ENCODE measurements around the gene XRCC3.

XRCC3 gene

GRCh38 chr14:103715052-103716000 is at the start of gene XRCC3, which contains the start of gene ZFYVE21:
TSS of gene XRCC3 (minus strand) at chr14:103715451. CDS start at chr14:103711087, 4,364 bp downstream.
TSS of gene ZFYVE21 (plus strand) at chr14:103715810. CDS start at chr14:103715842, 32 bp downstream.
- in situ Hi-C loops (cut with HindIII; ENCODE audit: low sequenced_read_pairs) = loop anchor here (5.0 kb wide), 2 partner anchors 38 to 78 kb away; no protein-coding TSS in a partner anchor

DNA sequence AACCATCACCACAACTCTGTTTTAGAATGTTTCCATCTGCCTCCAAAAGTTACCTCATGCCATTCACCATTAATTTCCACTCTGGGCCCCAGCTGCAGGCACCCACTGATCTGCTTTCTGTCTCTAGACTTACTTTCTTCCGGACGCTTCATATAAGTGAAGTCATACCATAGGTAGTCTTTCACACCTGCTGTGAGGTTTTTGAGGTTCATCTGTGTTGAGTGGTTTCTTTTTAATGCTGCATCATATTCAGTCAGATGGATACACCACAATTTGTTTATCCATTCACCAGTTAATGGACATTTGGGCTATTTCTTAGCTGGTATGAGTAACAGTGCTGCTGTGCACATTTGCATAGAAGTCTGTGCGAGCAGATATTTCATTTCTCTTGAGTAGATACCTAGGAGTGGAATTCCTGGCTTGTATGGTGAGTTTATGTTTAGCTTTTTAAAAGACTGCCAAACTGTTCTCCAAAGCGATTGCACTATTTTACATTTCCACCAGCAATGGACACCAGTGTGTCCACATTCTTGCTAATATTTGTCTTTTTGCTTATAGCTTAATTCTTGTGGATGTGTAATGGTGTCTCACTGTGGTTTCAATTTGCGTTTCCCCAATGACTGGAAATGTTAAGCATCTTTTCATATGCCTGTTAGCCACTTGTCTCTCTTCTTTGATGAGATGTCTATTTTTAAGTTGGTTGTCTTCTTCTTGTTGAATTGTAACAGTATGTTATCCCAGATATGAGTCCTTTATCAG is 48.7 kb upstream of the XRCC3 start:
- in situ Hi-C loops (cut with HindIII; ENCODE audit: low sequenced_read_pairs) = no loop called here

GRCh38 chr14:103762541-103762940 is 47.3 kb upstream of the XRCC3 start:
- in situ Hi-C loops (cut with HindIII; ENCODE audit: low sequenced_read_pairs) = no loop called here

GRCh38 chr14:103762036-103762435 is 46.8 kb upstream of the XRCC3 start:
- in situ Hi-C loops (cut with HindIII; ENCODE audit: low sequenced_read_pairs) = no loop called here

GRCh38 chr14:103758059-103758776 is 43.0 kb upstream of the XRCC3 start:
- in situ Hi-C loops (cut with HindIII; ENCODE audit: low sequenced_read_pairs) = no loop called here

DNA sequence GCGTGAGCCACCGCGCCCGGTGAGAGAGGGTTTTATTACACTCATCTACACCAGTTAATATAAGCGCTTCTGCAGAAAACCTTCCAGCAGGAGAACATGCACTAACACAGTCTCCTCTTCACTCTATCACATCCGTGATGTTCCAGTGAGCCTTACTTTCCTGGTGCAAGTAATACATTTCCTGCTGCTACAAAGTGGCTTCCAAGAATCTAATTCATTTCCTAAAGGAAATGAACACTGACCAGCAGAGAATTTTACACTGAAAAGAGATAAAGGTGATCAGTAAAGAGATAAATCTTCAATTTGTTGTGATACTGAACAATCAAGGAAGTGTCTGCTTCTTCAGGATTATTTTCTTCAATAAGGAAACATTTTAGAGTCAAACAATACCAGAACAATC is 39.8 kb upstream of the XRCC3 start:
- in situ Hi-C loops (cut with HindIII; ENCODE audit: low sequenced_read_pairs) = no loop called here

- in situ Hi-C loops (cut with HindIII; ENCODE audit: low sequenced_read_pairs) = no loop called here
Measured at GRCh38 chr14:103753774-103754173, 38.5 kb upstream of the XRCC3 start.

- in situ Hi-C loops (cut with HindIII; ENCODE audit: low sequenced_read_pairs) = no loop called here
Measured at GRCh38 chr14:103749860-103750259, 34.6 kb upstream of the XRCC3 start.

GRCh38 chr14:103749452-103749851 is 34.2 kb upstream of the XRCC3 start:
- in situ Hi-C loops (cut with HindIII; ENCODE audit: low sequenced_read_pairs) = no loop called here

DNA sequence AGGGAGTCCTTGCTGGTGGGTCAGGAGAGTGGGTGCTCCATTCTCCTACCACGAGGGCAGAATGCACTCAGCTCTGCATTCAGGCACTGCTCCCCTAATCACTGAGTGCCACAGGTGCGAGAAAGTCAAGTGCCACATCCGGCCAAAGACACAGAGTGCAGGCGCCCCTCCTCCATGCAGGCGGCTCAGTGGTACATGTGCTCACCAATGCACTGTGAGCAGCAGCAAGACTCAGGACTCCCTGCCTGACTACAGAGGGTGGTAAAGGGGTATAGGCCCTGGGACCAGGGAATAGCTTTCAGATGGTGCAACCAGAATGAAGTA is 33.2 kb upstream of the XRCC3 start:
- in situ Hi-C loops (cut with HindIII; ENCODE audit: low sequenced_read_pairs) = no loop called here

- in situ Hi-C loops (cut with HindIII; ENCODE audit: low sequenced_read_pairs) = no loop called here
Measured at GRCh38 chr14:103746701-103747100, 31.4 kb upstream of the XRCC3 start.

- in situ Hi-C loops (cut with HindIII; ENCODE audit: low sequenced_read_pairs) = no loop called here
Measured at GRCh38 chr14:103745424-103745823, 30.2 kb upstream of the XRCC3 start.

DNA sequence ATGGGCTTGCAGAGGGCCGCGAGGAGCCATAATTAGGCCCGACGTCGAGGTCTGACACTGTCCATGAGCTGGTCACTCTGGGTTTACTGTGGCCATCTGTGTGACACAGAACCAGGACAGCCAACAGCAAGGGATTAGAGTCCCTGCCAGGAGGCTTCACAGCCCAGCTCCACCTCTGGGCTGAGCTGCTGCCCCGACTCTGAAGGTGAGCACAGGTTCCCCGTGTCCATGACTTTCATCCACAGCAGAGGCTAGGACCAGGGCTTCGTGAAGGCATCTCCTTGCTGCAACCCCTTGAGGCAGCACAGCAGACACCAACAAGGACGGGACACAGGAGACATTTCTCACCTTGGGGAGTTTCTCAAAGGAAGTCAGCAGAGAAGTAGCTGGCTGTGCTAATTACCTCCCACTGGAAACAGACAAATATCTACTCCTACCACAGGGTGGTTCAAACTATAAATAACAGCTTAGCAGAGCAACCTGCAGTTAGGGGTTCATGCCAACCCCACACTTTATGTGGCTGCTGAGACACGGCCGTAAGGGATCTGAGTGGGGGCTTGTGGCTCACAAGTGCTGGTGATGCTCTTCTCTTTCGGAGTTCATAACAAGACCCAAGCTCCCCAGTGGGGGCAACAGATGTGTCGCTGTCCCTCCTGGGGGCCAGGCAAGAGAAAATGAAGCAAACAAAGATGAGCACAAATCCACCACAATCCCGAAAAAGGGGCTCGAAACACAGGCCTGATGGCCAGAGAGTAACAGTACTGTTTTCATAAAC is 29.6 kb upstream of the XRCC3 start:
- in situ Hi-C loops (cut with HindIII; ENCODE audit: low sequenced_read_pairs) = no loop called here

DNA sequence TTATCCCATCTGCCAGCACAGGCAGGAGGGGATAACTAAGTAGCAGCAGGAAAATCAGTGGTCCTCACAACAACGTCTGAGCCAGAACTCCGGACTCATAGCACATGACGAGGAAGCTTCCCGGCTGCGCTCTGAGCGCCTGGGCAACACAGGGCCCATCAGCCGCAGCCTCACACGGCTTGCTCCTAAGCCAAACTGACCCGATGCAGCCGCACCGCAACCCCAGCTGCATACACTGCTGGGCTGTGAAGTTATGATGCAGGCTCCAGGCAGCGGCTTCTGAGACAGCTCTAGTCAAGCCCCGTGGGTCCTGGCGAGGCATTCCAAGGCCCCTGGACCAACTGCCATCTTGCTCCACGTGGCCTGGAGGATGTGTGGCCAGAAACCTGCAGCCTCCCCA is 28.4 kb upstream of the XRCC3 start:
- in situ Hi-C loops (cut with HindIII; ENCODE audit: low sequenced_read_pairs) = no loop called here

DNA sequence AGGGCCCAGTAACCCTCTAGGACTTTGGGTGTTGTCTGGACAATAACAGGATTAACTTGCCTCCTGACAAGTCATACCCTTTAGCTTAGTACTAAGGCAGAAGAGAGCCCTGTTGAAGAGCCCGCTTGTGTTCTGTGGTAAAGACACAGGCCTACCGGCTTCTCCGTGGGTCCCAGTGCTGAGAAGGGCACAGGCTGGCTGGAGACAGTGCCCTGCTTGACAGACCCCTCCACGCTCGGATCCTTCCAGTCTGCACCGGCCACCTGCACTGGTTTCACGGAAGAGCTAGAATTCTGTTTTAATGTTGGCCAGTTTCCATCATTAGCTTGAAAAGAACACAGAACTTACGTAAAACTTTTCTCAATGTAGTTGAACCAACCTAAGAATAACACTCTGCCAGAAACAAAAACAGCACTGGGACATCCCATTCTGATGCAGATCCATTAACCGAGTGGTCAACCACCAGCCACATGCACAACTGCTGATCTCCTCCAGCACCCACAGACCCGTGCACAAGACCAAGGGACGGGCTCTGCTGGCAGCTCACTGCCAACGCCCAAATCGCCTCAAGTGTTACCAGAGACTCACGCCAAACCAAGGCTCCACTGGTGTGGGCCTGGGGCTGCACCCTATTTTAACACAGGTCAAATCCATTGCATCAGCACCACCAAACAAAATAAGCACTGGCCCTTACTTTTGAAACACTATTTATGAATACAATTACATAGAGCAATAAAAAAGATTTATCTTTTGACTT is 27.4 kb upstream of the XRCC3 start:
- in situ Hi-C loops (cut with HindIII; ENCODE audit: low sequenced_read_pairs) = no loop called here

DNA sequence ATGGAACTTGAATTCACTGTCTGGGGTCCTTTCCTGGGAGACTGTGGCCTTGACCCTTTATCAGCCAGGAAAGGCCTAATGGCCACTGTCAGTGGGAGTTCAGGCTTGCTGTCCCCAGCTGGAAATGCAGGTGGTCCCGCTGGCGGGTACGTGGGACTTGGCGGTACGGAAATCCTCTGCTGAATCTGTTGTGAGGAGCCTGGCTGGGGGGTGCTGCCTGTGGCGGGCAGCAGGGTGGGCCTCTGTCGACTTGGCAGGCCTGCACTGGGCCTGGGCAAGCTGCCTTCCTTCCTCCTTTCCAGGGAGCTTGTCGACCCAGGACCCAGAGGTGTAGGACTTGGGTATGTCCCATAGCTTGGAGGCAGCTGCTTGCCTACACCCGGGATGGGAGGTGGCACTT is 26.6 kb upstream of the XRCC3 start:
- in situ Hi-C loops (cut with HindIII; ENCODE audit: low sequenced_read_pairs) = no loop called here

DNA sequence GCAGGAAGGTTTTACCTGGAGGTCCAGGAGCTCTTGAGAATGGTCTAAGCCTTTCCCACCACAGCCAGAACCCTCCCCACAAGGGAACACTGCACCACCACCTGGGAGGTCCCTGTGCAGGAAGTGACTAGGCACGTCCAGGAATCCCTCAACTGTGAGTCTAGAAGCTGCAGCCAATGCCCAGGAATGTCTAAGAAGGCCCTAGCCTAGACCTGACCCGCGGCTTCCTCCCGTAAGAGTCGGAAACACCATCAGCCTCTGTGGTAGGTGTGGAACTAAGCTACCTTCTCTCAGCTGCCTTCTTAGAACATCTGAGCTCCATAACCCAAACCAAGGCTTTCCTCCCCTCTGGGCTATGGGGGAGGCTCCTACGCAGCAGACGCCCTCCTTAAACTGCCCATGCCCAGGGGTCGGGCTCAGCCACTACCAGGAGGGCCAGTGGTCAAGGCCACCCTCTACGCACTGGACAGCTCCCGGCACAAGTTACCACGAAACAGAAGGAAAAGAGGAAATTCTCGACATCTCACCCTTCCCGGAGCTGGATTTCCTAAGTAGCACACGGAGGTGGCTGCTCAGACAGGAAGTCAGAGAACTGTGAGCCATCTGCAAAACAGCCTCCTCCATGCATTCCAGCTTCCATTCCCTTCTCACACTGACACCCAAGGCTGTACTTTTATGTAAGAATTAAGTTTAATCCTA is 25.9 kb upstream of the XRCC3 start:
- in situ Hi-C loops (cut with HindIII; ENCODE audit: low sequenced_read_pairs) = no loop called here

DNA sequence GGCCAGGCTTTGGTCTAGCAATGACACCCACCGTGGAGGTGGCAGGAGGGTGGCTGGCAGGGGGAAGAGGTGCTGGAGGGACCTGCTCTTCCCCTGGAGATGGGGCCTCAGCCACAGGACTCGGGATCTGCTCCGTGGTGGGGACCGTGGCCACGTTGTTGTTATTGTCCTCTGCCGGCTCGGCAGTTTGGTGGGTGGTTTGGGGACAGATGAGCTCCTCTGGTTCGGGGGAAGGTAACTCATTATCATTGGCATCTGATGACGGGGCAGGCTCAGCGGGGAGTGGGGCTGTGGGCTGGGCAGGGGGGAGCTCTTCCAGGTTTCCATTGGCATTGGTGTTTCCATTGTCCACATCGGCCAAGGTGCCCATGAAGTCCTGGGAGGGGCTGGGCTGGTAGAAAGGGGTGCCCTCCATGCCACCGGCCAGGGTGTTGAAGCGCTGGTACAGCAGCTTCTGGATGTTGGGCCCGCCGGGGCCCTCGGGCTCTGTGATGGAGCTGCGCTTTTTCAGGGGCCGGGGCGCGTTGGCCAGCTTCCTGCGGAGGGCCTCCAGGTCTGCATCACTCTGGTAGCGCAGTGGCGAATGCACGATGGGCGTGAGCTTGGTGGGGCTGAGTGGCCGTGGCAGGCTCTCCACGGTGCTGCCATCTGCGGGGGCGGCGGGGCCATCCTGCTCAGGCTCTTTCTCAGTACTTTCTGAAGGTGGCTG is 24.7 kb upstream of the XRCC3 start:
- in situ Hi-C loops (cut with HindIII; ENCODE audit: low sequenced_read_pairs) = no loop called here

GRCh38 chr14:103739466-103739792 is 24.2 kb upstream of the XRCC3 start:
- in situ Hi-C loops (cut with HindIII; ENCODE audit: low sequenced_read_pairs) = no loop called here
